Sigmoid colon (tissue), 7 donors: ENCODE results near the gene RFX4. TPM values are rescaled to one million over a fixed set of nuclear protein-coding genes. Genes with fewer than 3 reads are reported as not detected.

Experiments
- DNase-seq: peaks from one replicate; pipeline ENCODE4 v3.0.0-alpha.2; 2019
- H3K27ac ChIP-seq, 4 donors: fragments of 200-600 bp; sonication (generic); one replicate each; pipeline ENCODE4 v1.5.1; 2016 to 2019; ENCODE audit warnings: mild to moderate bottlenecking in 1 of 4
- H3K27me3 ChIP-seq, 3 donors: fragments of 200-600 bp; sonication (generic); one replicate each; pipeline ENCODE4 v1.5.1; 2019; ENCODE audit warnings: mild to moderate bottlenecking in 1 of 3
- H3K36me3 ChIP-seq, 4 donors: fragments of 200-600 bp; sonication (generic); one replicate each; pipeline ENCODE4 v1.5.1; 2016 to 2019
- H3K4me1 ChIP-seq, 4 donors: fragments of 200-600 bp; sonication (generic); one replicate each; pipeline ENCODE4 v1.5.1; 2017 to 2019
- H3K4me3 ChIP-seq, 4 donors: fragments of 200-600 bp; sonication (generic); one replicate each; pipeline ENCODE4 v1.5.1; 2017 to 2019; ENCODE audit warnings: mild to moderate bottlenecking in 2 of 4, moderate library complexity in 1 of 4
- H3K9me3 ChIP-seq, 4 donors: fragments of 200-600 bp in 3 of 4; sonication (generic) in 3 of 4; one replicate each; pipeline versions ENCODE4 v1.5.1 to v1.6.1; 2013 to 2019
- CTCF ChIP-seq, 4 experiments: fragments of 450-650 bp in 3 of 4; fragments of 200-600 bp in 1 of 4; IDR thresholded peaks; one replicate each; pipeline ENCODE4 v1.5.1; 2016 to 2019; ENCODE audit warnings: antibody characterized with exemption in 4 of 4, mild to moderate bottlenecking in 3 of 4, moderate library complexity in 2 of 4
- EP300 ChIP-seq, 4 donors: sonication (generic); formaldehyde crosslinking; IDR thresholded peaks; one replicate each; pipeline ENCODE4 v1.6.1; 2017; ENCODE audit warnings: antibody characterized with exemption in 4 of 4
- POLR2A ChIP-seq, 2 donors: fragments of 450-650 bp; IDR thresholded peaks; one replicate each; pipeline ENCODE4 v1.6.1; 2016; ENCODE audit warnings: antibody characterized with exemption in 2 of 2, mild to moderate bottlenecking in 2 of 2, moderate library complexity in 2 of 2
- POLR2AphosphoS5 ChIP-seq, 4 donors: sonication (generic); formaldehyde crosslinking; IDR thresholded peaks; one replicate each; pipeline ENCODE4 v1.6.1; 2017; ENCODE audit warnings: antibody characterized with exemption in 4 of 4
- WGBS, 2 donors: extraction: QIAGEN DNeasy Blood & Tissue Kit; methylation state at CpG; one replicate each; pipeline ENCODE4 v1.1.7; 2013; 5-methylcytosine and 5-hydroxymethylcytosine counted together
- intact Hi-C: fragments of 100-400 bp; cut with DNase I; formaldehyde crosslinking; loops from one replicate; pipeline ENCODE4 v1.15.1; 2023
- polyA plus RNA-seq, 3 donors: library from polyadenylated mRNA; stranded (reverse); fragments of 200-250 nt; gene quantifications; one replicate each; pipeline ENCODE4 v1.2.3, GENCODE V29; 2013
- total RNA-seq, 4 donors: library from RNA; depleted of rRNA; stranded (reverse); fragments of >200 nt; gene quantifications; one replicate each; pipeline ENCODE4 v1.1.0, GENCODE V29; 2016
- donor health status: healthy with polysubstance abuse.
- donor health status: Bipolar disorder and iron deficiency.
- donor health status: healthy.

RFX4 gene
- total and polyA plus RNA-seq, 7 donors: 0.01 TPM; not detected in 6

GRCh38 chr12:106584104-106585064 is 1.6 kb downstream of the RFX4 start:
- 4% methylated on average over 41 of the region's 41 CpGs for WGBS, 2 donors
- intact Hi-C loops: no loop called here
- Histone ChIP-seq H3K27me3 (peaks cover 42 to 100% (median 99%) of the 10 kb centered on the region in 3 donors), H3K4me1 (peaks cover 0 to 68% (median 56%) of the 10 kb centered on the region in 4 donors), H3K4me3 (peak overlapping the region in 1 of 4 donors; percentile 41), H3K9me3 (no peaks in the 10 kb centered on the region), H3K36me3 (no peaks in the 10 kb centered on the region), H3K27ac (no peak overlapping the region)
- TF ChIP-seq CTCF (IDR thresholded peaks at IDR 0.05) (no peak), POLR2AphosphoS5 (IDR thresholded peaks at IDR 0.05) (no peak), EP300 (IDR thresholded peaks at IDR 0.05) (no peak), POLR2A (IDR thresholded peaks at IDR 0.05) (no peak)
- DNase-seq: no peak

GRCh38 chr12:106585105-106585520 is 2.3 kb downstream of the RFX4 start:
- Histone ChIP-seq H3K4me1 (peaks cover 0 to 68% (median 56%) of the 10 kb centered on the region in 4 donors), H3K9me3 (no peaks in the 10 kb centered on the region), H3K4me3 (no peak overlapping the region), H3K27me3 (peaks cover 42 to 100% (median 93%) of the 10 kb centered on the region in 3 donors), H3K36me3 (no peaks in the 10 kb centered on the region), H3K27ac (no peak overlapping the region)
- 4 to 8% methylated on average over 17 of the region's 17 CpGs for WGBS, 2 donors
- intact Hi-C loops: no loop called here
- no peak for DNase-seq
- no peak for TF ChIP-seq CTCF (IDR thresholded peaks at IDR 0.05)
- no peak for TF ChIP-seq POLR2A (IDR thresholded peaks at IDR 0.05)
- no peak for TF ChIP-seq POLR2AphosphoS5 (IDR thresholded peaks at IDR 0.05)
- TF ChIP-seq EP300 (IDR thresholded peaks at IDR 0.05): no peak

GRCh38 chr12:106585521-106586277 is 2.9 kb downstream of the RFX4 start:
- intact Hi-C loops: no loop called here
- Histone ChIP-seq H3K4me3 (peak overlapping the region in 1 of 4 donors; percentile 20), H3K27me3 (peaks cover 37 to 97% (median 87%) of the 10 kb centered on the region in 3 donors), H3K9me3 (no peaks in the 10 kb centered on the region), H3K36me3 (no peaks in the 10 kb centered on the region), H3K27ac (no peak overlapping the region), H3K4me1 (peaks cover 0 to 64% (median 53%) of the 10 kb centered on the region in 4 donors)
- 3 to 5% methylated on average over 63 of the region's 63 CpGs for WGBS, 2 donors
- no peak for TF ChIP-seq CTCF (IDR thresholded peaks at IDR 0.05)
- TF ChIP-seq EP300 (IDR thresholded peaks at IDR 0.05): no peak
- TF ChIP-seq POLR2A (IDR thresholded peaks at IDR 0.05): no peak
- TF ChIP-seq POLR2AphosphoS5 (IDR thresholded peaks at IDR 0.05): no peak
- no peak for DNase-seq

GRCh38 chr12:106586278-106586802 is 3.5 kb downstream of the RFX4 start:
- H3K27me3 ChIP-seq: peaks cover 31 to 92% (median 81%) of the 10 kb centered on the region in 3 donors
- whole genome bisulfite sequencing, 2 donors: 2% methylated on average over 35 of the region's 35 CpGs
- TF ChIP-seq EP300 (IDR thresholded peaks at IDR 0.05): no peak
- no peak for TF ChIP-seq CTCF (IDR thresholded peaks at IDR 0.05)
- TF ChIP-seq POLR2AphosphoS5 (IDR thresholded peaks at IDR 0.05): no peak
- TF ChIP-seq POLR2A (IDR thresholded peaks at IDR 0.05): no peak
- intact Hi-C loops: no loop called here
- DNase-seq: no peak
- no peaks in the 10 kb centered on the region for H3K9me3 ChIP-seq
- H3K4me1 ChIP-seq: peaks cover 0 to 58% (median 47%) of the 10 kb centered on the region in 4 donors
- H3K27ac ChIP-seq: no peak overlapping the region
- peak overlapping the region in 1 of 4 donors; percentile 20 for H3K4me3 ChIP-seq
- H3K36me3 ChIP-seq: no peaks in the 10 kb centered on the region
